K562 (cell line): ENCODE results near the gene WIPF2. TPM values are rescaled to one million over a fixed set of nuclear protein-coding genes. Genes with fewer than 3 reads are reported as not detected.
A peak's percentile ranks its signal among the peaks of the same experiment; 100 is the strongest.

Source experiments
- ATAC-seq: fragments of 200-7000 bp; cut with Tn5 transposase; 3 replicates; pipeline ENCODE4 v1.9.1; 2020; ENCODE audit warnings: moderate library complexity
- BruUV-seq: library from RNA; stranded (reverse); fragments of 400-500 nt; replicated peaks from 2 replicates; lab custom pipeline; 2021; lab: Mats Ljungman, UMichigan
- CTCF ChIA-PET: fragments of 300-600 bp; formaldehyde crosslinking; extraction: SDS; loops from one replicate; lab custom pipeline; 2021; ENCODE audit warnings: low intra/inter-chr PET ratio; lab: Yijun Ruan, JAX
- POLR2A ChIA-PET: fragments of 300-600, 350-650 bp; sonication (Branson Sonifier 250); formaldehyde crosslinking; extraction: SDS; loops from one replicate; lab custom pipeline; 2021; ENCODE audit warnings: antibody characterized with exemption, inconsistent platforms; lab: Yijun Ruan, JAX
- DNase-seq, 4 experiments: peaks; one replicate each; pipeline versions ENCODE4 v3.0.0 to v3.0.0-alpha.2; 2011 to 2018; ENCODE audit warnings: low spot score in 3 of 4, mixed read lengths in 3 of 4; ENCODE audit errors: extremely low read depth in 1 of 4
- FAIRE-seq: peaks from 2 replicates; lab custom pipeline; 2011; peaks lifted over from hg19 to GRCh38; lab: Jason Lieb, UNC
- H2AFZ ChIP-seq: 2 replicates; pipeline ENCODE4 v1.6.0; 2011; ENCODE audit warnings: low read depth, low read length, control low read depth, inconsistent platforms
- H3K27ac ChIP-seq: fragments of 200-600 bp; 3 replicates; pipeline ENCODE4 v1.8.0; 2011; ENCODE audit warnings: low read depth, mild to moderate bottlenecking, control low read depth, inconsistent platforms, low read length, moderate library complexity, mixed read lengths; ENCODE audit errors: extremely low read depth
- H3K27me3 ChIP-seq, 2 experiments: fragments of 300-600 bp in 1 of 2; 2 replicates in 1 of 2; 3 replicates in 1 of 2; pipeline versions ENCODE4 v1.6.0 to v1.8.0; 2011; ENCODE audit warnings: inconsistent platforms in 2 of 2, low read length in 2 of 2, mild to moderate bottlenecking in 1 of 2, mixed read lengths in 1 of 2, moderate library complexity in 1 of 2; ENCODE audit not compliant: control insufficient read depth in 2 of 2, insufficient read depth in 2 of 2
- H3K36me3 ChIP-seq: fragments of 300-600 bp; 3 replicates; pipeline ENCODE4 v1.8.0; 2011; ENCODE audit warnings: mild to moderate bottlenecking, low read length, inconsistent platforms; ENCODE audit not compliant: control insufficient read depth, insufficient read depth
- H3K4me1 ChIP-seq, 2 experiments: fragments of 200-600 bp in 1 of 2; replicated peaks in 1 of 2; 2 replicates in 1 of 2; 3 replicates in 1 of 2; pipeline versions ENCODE4 v1.5.1 to v1.8.0; 2011; ENCODE audit warnings: inconsistent platforms in 2 of 2, low read length in 2 of 2, mild to moderate bottlenecking in 1 of 2, mixed read lengths in 1 of 2, moderate library complexity in 1 of 2; ENCODE audit not compliant: control insufficient read depth in 2 of 2, insufficient read depth in 2 of 2
- H3K4me2 ChIP-seq: 2 replicates; pipeline ENCODE4 v1.6.1; 2011; ENCODE audit warnings: low read length, control low read depth, inconsistent platforms, mixed read lengths; ENCODE audit not compliant: insufficient read depth
- H3K4me3 ChIP-seq: fragments of 200-600 bp; sonication (generic), shearing (Covaris generic); 2 replicates; pipeline ENCODE4 v1.5.1; 2016; ENCODE audit warnings: control low read depth, inconsistent platforms
- H3K79me2 ChIP-seq: fragments of 200-600 bp; 3 replicates; pipeline ENCODE4 v1.8.0; 2011; ENCODE audit warnings: low read length, inconsistent platforms; ENCODE audit not compliant: control insufficient read depth, insufficient read depth
- H3K9ac ChIP-seq, 2 experiments: 2 replicates each; pipeline versions ENCODE4 v1.6.0 to v1.6.1; 2011; ENCODE audit warnings: low read depth in 2 of 2, low read length in 2 of 2, control low read depth in 1 of 2, inconsistent platforms in 1 of 2, mild to moderate bottlenecking in 1 of 2, mixed read lengths in 1 of 2; ENCODE audit not compliant: insufficient read depth in 1 of 2
- H3K9me1 ChIP-seq: one replicate; pipeline ENCODE4 v1.6.0; 2011; ENCODE audit warnings: inconsistent platforms, mild to moderate bottlenecking, low read length, moderate library complexity; ENCODE audit not compliant: control insufficient read depth, insufficient read depth
- H3K9me3 ChIP-seq: replicated peaks from 2 replicates; pipeline ENCODE4 v1.5.1; 2011; ENCODE audit warnings: low read depth, low read length, inconsistent platforms; ENCODE audit not compliant: control insufficient read depth, insufficient read depth
- H4K20me1 ChIP-seq: replicated peaks from 2 replicates; pipeline ENCODE4 v1.6.1; 2011; ENCODE audit warnings: low read length, inconsistent platforms, mixed read lengths; ENCODE audit not compliant: control insufficient read depth, insufficient read depth
- ARID1B ChIP-seq: fragments of 450-650 bp; IDR thresholded peaks from 2 replicates; pipeline ENCODE4 v1.6.1; 2016; ENCODE audit warnings: antibody characterized with exemption, mild to moderate bottlenecking, inconsistent platforms
- KDM5B ChIP-seq: fragments of 200-600 bp; sonication (generic); IDR thresholded peaks from 2 replicates; pipeline ENCODE4 v1.6.1; 2012; ENCODE audit warnings: low read depth, mild to moderate bottlenecking, moderate library complexity, low read length, control low read depth, inconsistent platforms; ENCODE audit not compliant: insufficient replicate concordance
- MIER1 ChIP-seq: fragments of 450-650 bp; IDR thresholded peaks from 2 replicates; pipeline ENCODE4 v1.6.1; 2016; ENCODE audit warnings: antibody characterized with exemption, mild to moderate bottlenecking, low read depth
- MYNN ChIP-seq, 2 experiments: sonication (generic); formaldehyde crosslinking in 1 of 2; IDR thresholded peaks; 2 replicates each; pipeline versions ENCODE4 v1.5.0 to v1.6.1; 2016 to 2020; ENCODE audit warnings: antibody characterized with exemption in 1 of 2, missing genetic modification reagents in 1 of 2
- NCOR1 ChIP-seq: fragments of 450-650 bp; IDR thresholded peaks from 2 replicates; pipeline ENCODE4 v1.6.1; 2016; ENCODE audit warnings: mild to moderate bottlenecking, moderate library complexity
- NRF1 ChIP-seq, 2 experiments: fragments of 450-650 bp; IDR thresholded peaks in 1 of 2; conservative IDR thresholded peaks in 1 of 2; 2 replicates each; pipeline ENCODE4 v1.6.1; 2014; ENCODE audit warnings: mild to moderate bottlenecking in 2 of 2
- POLR3A ChIP-seq: IDR thresholded peaks from 2 replicates; pipeline ENCODE4 v1.6.1; 2011; ENCODE audit warnings: borderline replicate concordance, mild to moderate bottlenecking, moderate library complexity; ENCODE audit not compliant: insufficient read length, insufficient read depth; ENCODE audit errors: extremely low read depth
- PURB ChIP-seq: sonication (generic); formaldehyde crosslinking; IDR thresholded peaks from 2 replicates; pipeline ENCODE4 v1.9.0; 2021; ENCODE audit warnings: low read depth, mild to moderate bottlenecking, missing genetic modification reagents
- RAD21 ChIP-seq, 2 experiments: fragments of 250-450 bp in 1 of 2; fragments of 450-650 bp in 1 of 2; sonication (Bioruptor Pico) in 1 of 2; formaldehyde crosslinking in 1 of 2; IDR thresholded peaks in 1 of 2; conservative IDR thresholded peaks in 1 of 2; 2 replicates each; pipeline versions ENCODE4 v1.4.0 to v1.8.0; 2020 to 2022; ENCODE audit warnings: mild to moderate bottlenecking in 2 of 2, moderate library complexity in 1 of 2
- SMARCA5 ChIP-seq: fragments of 450-650 bp; IDR thresholded peaks from 2 replicates; pipeline ENCODE4 v1.6.1; 2016
- SRSF9 ChIP-seq: fragments of 200-400 bp; formaldehyde crosslinking; IDR thresholded peaks from 2 replicates; pipeline ENCODE4 v1.6.1; 2017; ENCODE audit warnings: low read depth, low read length, borderline replicate concordance
- STAT5A ChIP-seq: IDR thresholded peaks from 2 replicates; pipeline ENCODE4 v1.6.1; 2012; ENCODE audit warnings: low read length, inconsistent platforms, borderline replicate concordance
- THAP12 ChIP-seq: fragments of 250-450 bp; sonication (Bioruptor Pico); IDR thresholded peaks from 2 replicates; pipeline ENCODE4 v1.9.0; 2021; ENCODE audit warnings: mild to moderate bottlenecking, inconsistent platforms
- ZBTB5 ChIP-seq: fragments of 450-650 bp; IDR thresholded peaks from 2 replicates; pipeline ENCODE4 v1.6.1; 2017; ENCODE audit warnings: antibody characterized with exemption
- ZBTB7A ChIP-seq: IDR thresholded peaks from 2 replicates; pipeline ENCODE4 v1.6.1; 2011; ENCODE audit warnings: low read depth, mild to moderate bottlenecking, low read length, moderate library complexity, borderline replicate concordance; ENCODE audit not compliant: control insufficient read depth
- ZNF184 ChIP-seq: sonication (generic); formaldehyde crosslinking; IDR thresholded peaks from 2 replicates; pipeline ENCODE4 v1.5.0; 2020; ENCODE audit warnings: missing genetic modification reagents
- ZNF75A ChIP-seq: fragments of 450-650 bp; formaldehyde crosslinking; IDR thresholded peaks from 2 replicates; pipeline ENCODE4 v1.4.0; 2020; ENCODE audit warnings: mild to moderate bottlenecking
- WGBS: fragments of 100-300 bp; shearing (Covaris generic); methylation state at CpG from one replicate; pipeline ENCODE4 v1.1.6; 2016; ENCODE audit warnings: low coverage, mixed read lengths; ENCODE audit not compliant: insufficient coverage; ENCODE audit errors: missing lambda C conversion rate; 5-methylcytosine and 5-hydroxymethylcytosine counted together
- in situ Hi-C: fragments of 300-500 bp; cut with MboI; formaldehyde crosslinking; loops from 4 replicates; pipeline ENCODE4 v1.15.0; 2018; ENCODE audit warnings: inconsistent platforms, mixed read lengths
- intact Hi-C: fragments of 100-400 bp; cut with micrococcal nuclease; formaldehyde crosslinking; loops from 2 replicates; pipeline ENCODE4 v1.14.2; 2022
- polyA plus RNA-seq, 8 experiments: library from polyadenylated mRNA; depleted of rRNA in 4 of 8; stranded (reverse) in 5 of 8; unstranded in 3 of 8; fragments of >200 nt; fragmentation: Nextera tagmentation in 2 of 8; fragmentation: Illumina TruSeq in 1 of 8; extraction: Ambion mirVana in 2 of 8; extraction: Trizol in 1 of 8; gene quantifications; 2 replicates each; pipeline versions ENCODE4 v1.2.1 to v1.2.3, GENCODE V29; 2011 to 2014; ENCODE audit warnings: inconsistent platforms in 1 of 8, missing spikeins in 1 of 8
- total RNA-seq, 7 experiments: library from RNA; depleted of rRNA in 6 of 7; stranded (reverse); fragments of >200 nt in 6 of 7; fragmentation: Illumina TruSeq in 2 of 7; extraction: Trizol in 2 of 7; gene quantifications; 2 replicates each; pipeline versions ENCODE4 v1.2.1 to v1.2.3, GENCODE V29; 2011 to 2021; ENCODE audit warnings: low replicate concordance in 1 of 7

Gene WIPF2
- total and polyA plus RNA-seq, 9 of the 15 experiments (the other 6 are each of a cell fraction or from before 2014, with no cell fraction given): 3.6 to 15.0 (median 5.3) TPM

- Histone ChIP-seq H3K4me2 (peak overlapping the region; percentile 85), H3K9ac (peak overlapping the region; percentile 79 to 96), H3K4me3 (peak overlapping the region; percentile 79), H4K20me1 (peaks cover 3% of the 10 kb centered on the region; the same call in 1 of the 2 replicates), H3K9me3 (no peaks in the 10 kb centered on the region), H2AFZ (peak overlapping the region; percentile 75), H3K27me3 (no peaks in the 10 kb centered on the region), H3K36me3 (no peaks in the 10 kb centered on the region), H3K4me1 (peaks cover 63 to 89% of the 10 kb centered on the region in 2 experiments), H3K27ac (peak overlapping the region; percentile 77; the same call in 2 of the 3 replicates), H3K79me2 (peaks cover 59% of the 10 kb centered on the region), H3K9me1 (peaks cover 6% of the 10 kb centered on the region)
- peak; percentile 7 for ATAC-seq
- in situ Hi-C loops: no loop called here
- FAIRE-seq: peak; percentile 69
- BruUV-seq: TSS peak; percentile 54
- 6% methylated on average over 11 of the region's 13 CpGs for WGBS
- ChIA-PET CTCF (interaction anchor here (0.6 kb wide), 1 partner anchor 313 kb away, joined by 3 read pairs; no protein-coding TSS in a partner anchor), POLR2A (interaction anchor here (0.9 to 1.3 kb wide), 3 partner anchors 9 to 27 kb away, joined by 3 to 6 read pairs (median 4); no protein-coding TSS in a partner anchor)
- intact Hi-C loops: no loop called here
- DNase-seq: peak in 3 of 4 experiments; percentile 52 to 57 (median 53)
- peak; percentile 89; the same call in 1 of the 2 replicates for TF ChIP-seq ZBTB7A
- peak; percentile 15; the same call in 1 of the 2 replicates for TF ChIP-seq ARID1B
- TF ChIP-seq RAD21 (CRISPR knock-in tag; conservative IDR thresholded peaks at IDR 0.05 in 1 of 2, IDR thresholded peaks at IDR 0.05 in 1 of 2): peak in 1 of 2 experiments; percentile 27; a peak in 2 of 4 replicates
- peak; percentile 4 for TF ChIP-seq KDM5B
- no peak for TF ChIP-seq POLR3A
- TF ChIP-seq SMARCA5: no peak
- no peak for TF ChIP-seq THAP12 (CRISPR knock-in tag)
- no peak for TF ChIP-seq ZBTB5
- TF ChIP-seq STAT5A: no peak
- TF ChIP-seq ZNF75A: no peak
- TF ChIP-seq NCOR1: no peak
- no peak for TF ChIP-seq PURB (CRISPR knock-in tag)
- TF ChIP-seq MIER1: no peak
- TF ChIP-seq NRF1 (conservative IDR thresholded peaks at IDR 0.05 in 1 of 2, IDR thresholded peaks at IDR 0.05 in 1 of 2): peak in 1 of 2 experiments; percentile 31; a peak in 1 of 4 replicates
- TF ChIP-seq SRSF9: no peak
- TF ChIP-seq MYNN (IDR thresholded peaks at IDR 0.05): no peak
- no peak for TF ChIP-seq MYNN (CRISPR knock-in tag; IDR thresholded peaks at IDR 0.05)
- TF ChIP-seq ZNF184 (CRISPR knock-in tag): no peak
These were observed 99.8 kb downstream of the WIPF2 start for GRCh38 chr17:40318830-40319391.
